ENCODE data around the gene BEND7.

BEND7 gene

GRCh38 chr10:13399236-13399635 is 129.6 kb downstream of the BEND7 start:
- H3K4me1 Mint-ChIP-seq, result no peaks in the 10 kb centered on the region
- no peaks in the 10 kb centered on the region for H3K36me3 Mint-ChIP-seq
- no peak overlapping the region for H3K4me3 Mint-ChIP-seq
- no peaks in the 10 kb centered on the region for H3K9me3 Mint-ChIP-seq
- peaks cover 4% of the 10 kb centered on the region for H3K27me3 Mint-ChIP-seq
- H3K27ac Mint-ChIP-seq, result no peak overlapping the region

GRCh38 chr10:13397052-13397451 is 131.8 kb downstream of the BEND7 start:
- no peaks in the 10 kb centered on the region for H3K4me1 Mint-ChIP-seq
- no peaks in the 10 kb centered on the region for H3K9me3 Mint-ChIP-seq
- no peak overlapping the region for H3K4me3 Mint-ChIP-seq
- H3K36me3 Mint-ChIP-seq, result no peaks in the 10 kb centered on the region
- H3K27ac Mint-ChIP-seq, result no peak overlapping the region
- peaks cover 4% of the 10 kb centered on the region for H3K27me3 Mint-ChIP-seq

GRCh38 chr10:13396369-13396768 is 132.4 kb downstream of the BEND7 start:
- Mint-ChIP-seq H3K27ac (no peak overlapping the region), H3K4me3 (no peak overlapping the region), H3K27me3 (peaks cover 8% of the 10 kb centered on the region), H3K36me3 (no peaks in the 10 kb centered on the region), H3K9me3 (no peaks in the 10 kb centered on the region), H3K4me1 (no peaks in the 10 kb centered on the region)

- Mint-ChIP-seq H3K4me3 (no peak overlapping the region), H3K4me1 (no peaks in the 10 kb centered on the region), H3K9me3 (no peaks in the 10 kb centered on the region), H3K27ac (no peak overlapping the region), H3K36me3 (no peaks in the 10 kb centered on the region), H3K27me3 (peaks cover 8% of the 10 kb centered on the region)
Observed at GRCh38 chr10:13395540-13395939, 133.3 kb downstream of the BEND7 start.

- H3K36me3 Mint-ChIP-seq, result no peaks in the 10 kb centered on the region
- no peaks in the 10 kb centered on the region for H3K9me3 Mint-ChIP-seq
- H3K4me1 Mint-ChIP-seq, result no peaks in the 10 kb centered on the region
- no peak overlapping the region for H3K27ac Mint-ChIP-seq
- H3K27me3 Mint-ChIP-seq, result peaks cover 5% of the 10 kb centered on the region
- no peak overlapping the region for H3K4me3 Mint-ChIP-seq
Observed at GRCh38 chr10:13393640-13394039, 135.2 kb downstream of the BEND7 start.

GRCh38 chr10:13392701-13393100 is 136.1 kb downstream of the BEND7 start:
- Mint-ChIP-seq H3K27me3 (peaks cover 5% of the 10 kb centered on the region), H3K4me1 (no peaks in the 10 kb centered on the region), H3K4me3 (no peak overlapping the region), H3K9me3 (no peaks in the 10 kb centered on the region), H3K27ac (no peak overlapping the region), H3K36me3 (no peaks in the 10 kb centered on the region)
